Activated T-helper 1 cell treated with anti-CD3 and anti-CD28 coated beads, Interleukin-12 subunit alpha, Interleukin-12 subunit beta, Interleukin-2, Interleukin-4 antibody, amounts not matched to agents 30 ng/mL and 10 ng/mL and 1 ng/mL, durations not matched to agents 14 hours and 24 hours and 36 hours (primary cell): ENCODE data around the gene THOC6. TPM values are rescaled to one million over a fixed set of nuclear protein-coding genes. Genes with fewer than 3 reads are reported as not detected.

Experiments
- DNase-seq: peaks from one replicate; pipeline ENCODE4 v3.0.0; 2021; ENCODE audit warnings: low spot score
- H3K27ac Mint-ChIP-seq: one replicate; pipeline ENCODE4 v1.8.0; 2021; ENCODE audit warnings: mild to moderate bottlenecking, mixed read lengths
- H3K27me3 Mint-ChIP-seq: one replicate; pipeline ENCODE4 v1.8.0; 2022; ENCODE audit warnings: mild to moderate bottlenecking, moderate library complexity, mixed read lengths; ENCODE audit not compliant: insufficient read depth
- H3K36me3 Mint-ChIP-seq: one replicate; pipeline ENCODE4 v1.8.0; 2021; ENCODE audit warnings: low read depth, mixed read lengths
- H3K4me1 Mint-ChIP-seq: one replicate; pipeline ENCODE4 v1.8.0; 2021; ENCODE audit warnings: low read depth, mixed read lengths
- H3K4me3 Mint-ChIP-seq: one replicate; pipeline ENCODE4 v1.8.0; 2021; ENCODE audit warnings: mild to moderate bottlenecking, moderate library complexity, mixed read lengths
- H3K9me3 Mint-ChIP-seq: one replicate; pipeline ENCODE4 v1.8.0; 2021; ENCODE audit warnings: mixed read lengths
- intact Hi-C: fragments of 100-400 bp; cut with micrococcal nuclease; formaldehyde crosslinking; loops from one replicate; pipeline ENCODE4 v1.15.1; 2024
- total RNA-seq: library from RNA; stranded (reverse); gene quantifications from 2 replicates; pipeline ENCODE4 v1.2.3, GENCODE V29; 2022

The THOC6 gene
- total RNA-seq, 1 donor from 2014 or later = 48.3 TPM

DNA sequence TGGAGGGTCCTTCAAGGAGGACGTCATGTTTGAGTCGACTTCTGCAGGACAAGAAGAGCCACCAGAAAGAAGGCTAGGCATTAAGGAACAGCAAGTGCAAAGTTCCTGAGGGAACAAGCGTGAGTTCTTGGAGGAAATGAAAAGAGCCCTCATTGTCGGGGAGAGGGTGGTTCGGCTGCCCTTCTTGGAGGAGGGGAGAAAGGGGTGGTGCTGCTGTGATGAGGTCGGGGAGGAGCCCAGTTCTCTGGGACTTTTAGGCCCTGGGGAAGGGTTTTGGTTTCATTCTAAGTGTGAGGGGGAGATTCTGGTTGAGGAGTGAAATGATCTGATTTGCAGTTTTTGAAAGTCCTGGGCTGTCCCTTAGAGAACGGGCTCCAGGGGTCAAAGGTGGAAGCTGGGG is 8.8 kb downstream of the THOC6 start:
- peaks cover 58% of the 10 kb centered on the region for H3K27me3 Mint-ChIP-seq
- no peak for DNase-seq
- H3K9me3 Mint-ChIP-seq = no peaks in the 10 kb centered on the region
- H3K36me3 Mint-ChIP-seq = peaks cover 3% of the 10 kb centered on the region
- intact Hi-C loops = no loop called here
- H3K4me3 Mint-ChIP-seq = no peak overlapping the region
- peaks cover 30% of the 10 kb centered on the region for H3K4me1 Mint-ChIP-seq
- no peak overlapping the region for H3K27ac Mint-ChIP-seq

- Mint-ChIP-seq H3K4me3 (no peak overlapping the region), H3K36me3 (peaks cover 3% of the 10 kb centered on the region), H3K4me1 (peaks cover 16% of the 10 kb centered on the region), H3K27me3 (peaks cover 79% of the 10 kb centered on the region), H3K9me3 (no peaks in the 10 kb centered on the region), H3K27ac (peak overlapping the region; percentile 31)
- intact Hi-C loops = no loop called here
- no peak for DNase-seq
Measured at GRCh38 chr16:3035289-3035971, 11.6 kb downstream of the THOC6 start.

GRCh38 chr16:3035972-3036725 is 12.3 kb downstream of the THOC6 start:
- no peak overlapping the region for H3K4me3 Mint-ChIP-seq
- peaks cover 3% of the 10 kb centered on the region for H3K36me3 Mint-ChIP-seq
- intact Hi-C loops = no loop called here
- H3K27me3 Mint-ChIP-seq = peaks cover 80% of the 10 kb centered on the region
- H3K27ac Mint-ChIP-seq = no peak overlapping the region
- H3K4me1 Mint-ChIP-seq = peaks cover 16% of the 10 kb centered on the region
- no peak for DNase-seq
- no peaks in the 10 kb centered on the region for H3K9me3 Mint-ChIP-seq

DNA sequence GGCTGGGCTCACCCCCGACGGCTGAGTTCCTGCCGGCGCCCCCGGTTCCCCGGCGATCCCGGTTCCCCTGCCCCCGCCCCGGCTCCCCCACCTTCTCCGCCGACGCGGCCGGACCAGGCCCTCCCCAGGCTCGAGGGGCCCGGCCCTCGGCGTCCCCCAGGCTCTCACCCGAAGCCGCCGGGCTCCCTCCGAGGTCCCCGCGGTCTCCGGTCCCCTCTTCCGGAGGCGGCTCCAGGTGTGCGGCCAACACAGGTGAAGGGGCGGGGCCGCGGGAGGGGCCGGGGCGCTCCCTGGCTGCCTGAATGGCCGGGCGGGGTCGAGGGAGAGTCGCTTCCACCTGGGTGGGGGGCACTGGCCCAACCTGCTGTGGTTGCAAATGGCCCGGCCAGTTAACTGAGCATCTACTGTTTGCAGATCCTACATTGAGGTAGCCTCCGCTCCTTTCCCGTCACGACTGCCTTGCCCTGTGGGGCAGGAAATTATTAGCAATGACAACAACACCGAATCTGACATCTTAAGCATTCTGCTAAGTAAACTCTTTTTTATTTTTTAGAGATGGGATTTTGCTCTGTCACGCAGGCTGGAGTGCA is 13.0 kb downstream of the THOC6 start, which contains the start of gene BICDL2:
Gene BICDL2 (minus strand): TSS at position 219 of the 590 bp plus-strand sequence. CDS start 1,448 bp downstream, outside the sequence.
- intact Hi-C loops = no loop called here
- DNase-seq = no peak
- no peaks in the 10 kb centered on the region for H3K9me3 Mint-ChIP-seq
- H3K27me3 Mint-ChIP-seq = peaks cover 77% of the 10 kb centered on the region
- H3K27ac Mint-ChIP-seq = no peak within 1 kb of the TSS
- no peak within 1 kb of the TSS for H3K4me3 Mint-ChIP-seq
- peaks cover 2% of the 10 kb centered on the region for H3K36me3 Mint-ChIP-seq
- peaks cover 16% of the 10 kb centered on the region for H3K4me1 Mint-ChIP-seq

- no peak for DNase-seq
- Mint-ChIP-seq H3K27ac (no peak overlapping the region), H3K27me3 (peaks cover 65% of the 10 kb centered on the region), H3K9me3 (no peaks in the 10 kb centered on the region), H3K4me3 (no peak overlapping the region), H3K4me1 (peaks cover 6% of the 10 kb centered on the region), H3K36me3 (peaks cover 2% of the 10 kb centered on the region)
- intact Hi-C loops = no loop called here
Measured at GRCh38 chr16:3038256-3038655, 14.4 kb downstream of the THOC6 start.

DNA sequence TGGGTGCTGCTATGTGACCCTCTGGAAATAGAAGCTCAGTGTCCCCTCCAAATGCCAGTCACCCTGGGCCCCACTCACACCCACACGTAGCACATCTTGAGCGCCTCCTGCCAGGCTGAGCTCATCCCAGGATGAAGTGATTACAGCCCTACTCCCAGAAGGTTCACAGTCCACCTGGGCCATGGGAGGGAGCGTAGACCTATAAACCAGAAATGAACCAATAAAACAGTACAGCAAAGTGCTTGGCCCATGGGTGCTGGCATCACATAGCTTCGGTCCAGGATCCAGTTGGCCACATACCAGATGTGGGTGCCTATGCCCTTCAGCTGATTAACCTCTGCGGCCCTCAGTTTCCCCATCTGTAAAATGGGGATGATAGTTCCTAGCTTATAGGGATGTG is 15.1 kb downstream of the THOC6 start:
- no peak for DNase-seq
- Mint-ChIP-seq H3K27me3 (peaks cover 63% of the 10 kb centered on the region), H3K27ac (no peak overlapping the region), H3K9me3 (no peaks in the 10 kb centered on the region), H3K4me1 (peaks cover under 1% of the 10 kb centered on the region), H3K36me3 (peaks cover 2% of the 10 kb centered on the region), H3K4me3 (no peak overlapping the region)
- intact Hi-C loops = no loop called here

DNA sequence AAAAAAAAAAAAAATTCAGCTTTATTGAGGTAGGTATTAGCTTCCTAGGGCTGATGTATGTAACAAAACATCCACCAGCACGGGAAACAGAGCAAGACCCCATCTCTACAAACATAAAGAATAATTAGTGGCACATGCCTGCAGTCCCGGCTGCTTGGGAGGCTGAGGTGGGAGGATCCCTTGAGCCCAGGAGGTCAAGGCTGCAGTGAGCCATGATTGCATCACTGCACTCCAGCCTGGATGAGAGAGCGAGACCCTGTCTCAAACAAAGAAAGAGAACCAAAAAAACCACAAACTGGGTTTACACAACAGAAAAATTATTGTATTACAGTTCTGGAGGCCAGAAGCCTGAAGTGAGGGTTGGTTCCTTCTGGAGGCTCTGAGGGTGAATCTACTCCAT is 18.5 kb downstream of the THOC6 start:
- H3K4me3 Mint-ChIP-seq = no peak overlapping the region
- intact Hi-C loops = no loop called here
- no peaks in the 10 kb centered on the region for H3K9me3 Mint-ChIP-seq
- peaks cover 2% of the 10 kb centered on the region for H3K36me3 Mint-ChIP-seq
- no peak overlapping the region for H3K27ac Mint-ChIP-seq
- peaks cover 4% of the 10 kb centered on the region for H3K4me1 Mint-ChIP-seq
- peaks cover 45% of the 10 kb centered on the region for H3K27me3 Mint-ChIP-seq
- no peak for DNase-seq

- peak overlapping the region; percentile 83 for H3K4me3 Mint-ChIP-seq
- DNase-seq = no peak
- peaks cover 24% of the 10 kb centered on the region for H3K27me3 Mint-ChIP-seq
- H3K4me1 Mint-ChIP-seq = peaks cover 18% of the 10 kb centered on the region
- intact Hi-C loops = loop anchor here (1.0 kb wide), 1 partner anchor 13 kb away; no protein-coding TSS in a partner anchor
- no peaks in the 10 kb centered on the region for H3K9me3 Mint-ChIP-seq
- peak overlapping the region; percentile 77 for H3K27ac Mint-ChIP-seq
- H3K36me3 Mint-ChIP-seq = peaks cover 2% of the 10 kb centered on the region
Measured at GRCh38 chr16:3044708-3045107, 20.9 kb downstream of the THOC6 start.

GRCh38 chr16:3045758-3046640 is 22.2 kb downstream of the THOC6 start, which contains the start of gene MMP25:
MMP25 (plus strand) TSS chr16:3046561; CDS start chr16:3046918, 357 bp downstream.
- intact Hi-C loops = loop anchor here (1.0 kb wide), 2 partner anchors 9 to 15 kb away; no protein-coding TSS in a partner anchor
- Mint-ChIP-seq H3K27me3 (peaks cover 15% of the 10 kb centered on the region), H3K9me3 (no peaks in the 10 kb centered on the region), H3K27ac (peak within 1 kb of the TSS; percentile 82), H3K4me1 (peaks cover 27% of the 10 kb centered on the region), H3K4me3 (peak within 1 kb of the TSS; percentile 83), H3K36me3 (peaks cover 2% of the 10 kb centered on the region)
- no peak for DNase-seq

- Mint-ChIP-seq H3K4me1 (peaks cover 35% of the 10 kb centered on the region), H3K27ac (peak overlapping the region; percentile 82), H3K9me3 (no peaks in the 10 kb centered on the region), H3K36me3 (peaks cover 7% of the 10 kb centered on the region), H3K4me3 (peak overlapping the region; percentile 77), H3K27me3 (peaks cover 15% of the 10 kb centered on the region)
- DNase-seq = no peak
- intact Hi-C loops = loop anchor here (1.0 kb wide), 1 partner anchor 8 kb away; no protein-coding TSS in a partner anchor
Measured at GRCh38 chr16:3046641-3047386, 23.0 kb downstream of the THOC6 start.

DNA sequence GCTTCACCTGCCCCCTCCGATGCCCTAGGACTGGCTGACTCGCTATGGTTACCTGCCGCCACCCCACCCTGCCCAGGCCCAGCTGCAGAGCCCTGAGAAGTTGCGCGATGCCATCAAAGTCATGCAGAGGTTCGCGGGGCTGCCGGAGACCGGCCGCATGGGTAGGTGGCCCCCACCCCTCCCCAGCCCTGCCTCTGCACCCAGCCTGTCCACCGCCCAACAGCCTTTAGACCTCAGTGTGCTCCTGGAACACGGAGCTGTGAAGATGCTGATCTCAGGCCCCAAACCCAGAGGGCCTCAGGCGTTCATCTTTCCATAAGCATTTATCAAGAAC is 23.5 kb downstream of the THOC6 start:
- Mint-ChIP-seq H3K36me3 (peaks cover 10% of the 10 kb centered on the region), H3K4me3 (peak overlapping the region; percentile 77), H3K4me1 (peaks cover 41% of the 10 kb centered on the region), H3K27me3 (peaks cover 15% of the 10 kb centered on the region), H3K9me3 (no peaks in the 10 kb centered on the region), H3K27ac (peak overlapping the region; percentile 82)
- DNase-seq = no peak
- intact Hi-C loops = no loop called here
